Caco-2 (cell line): ENCODE data around the gene DOC2A. TPM values are rescaled to one million over a fixed set of nuclear protein-coding genes. Genes with fewer than 3 reads are reported as not detected.
"Not testable (repeated sequence)": the region's sequence is repeated elsewhere in the genome, so short reads cannot be mapped to it uniquely, and the experiment has no call there.

ENCODE experiments used
- BruUV-seq: library from RNA; stranded (reverse); fragments of 400-500 nt; replicated peaks from 2 replicates; lab custom pipeline; 2021; lab: Mats Ljungman, UMichigan
- CTCF ChIA-PET: fragments of 300-600 bp; sonication (Branson Sonifier 250); formaldehyde crosslinking; loops from one replicate; lab custom pipeline; 2022; ENCODE audit warnings: antibody characterized with exemption; lab: Charles Lee
- POLR2A ChIA-PET: fragments of 300-600 bp; sonication (Branson Sonifier 250); formaldehyde crosslinking; loops from one replicate; lab custom pipeline; 2022; ENCODE audit warnings: antibody characterized with exemption; lab: Charles Lee
- DNase-seq, 2 experiments: peaks; one replicate each; pipeline versions ENCODE4 v3.0.0 to v3.0.0-alpha.2; 2020 to 2022
- H3K27me3 ChIP-seq: replicated peaks from 2 replicates; pipeline ENCODE4 v1.6.0; 2011; ENCODE audit warnings: low read length; ENCODE audit not compliant: control insufficient read depth, insufficient read depth
- H3K36me3 ChIP-seq: 2 replicates; pipeline ENCODE4 v1.5.1; 2011; ENCODE audit warnings: low read length; ENCODE audit not compliant: control insufficient read depth, insufficient read depth
- H3K4me1 ChIP-seq: fragments of 250-450 bp; sonication (Bioruptor Pico); 2 replicates; pipeline ENCODE4 v1.5.1; 2020; ENCODE audit warnings: mild to moderate bottlenecking
- H3K4me3 ChIP-seq: 2 replicates; pipeline ENCODE4 v1.5.1; 2011; ENCODE audit warnings: low read depth, mild to moderate bottlenecking, control low read depth, low read length
- H3K9me3 ChIP-seq: fragments of 250-450 bp; sonication (Bioruptor Pico); 2 replicates; pipeline ENCODE4 v1.5.1; 2020; ENCODE audit warnings: mild to moderate bottlenecking, moderate library complexity
- H3K27ac Mint-ChIP-seq: one replicate; pipeline ENCODE4 v1.8.0; 2022; ENCODE audit warnings: mixed read lengths; ENCODE audit not compliant: unreplicated experiment
- H3K27me3 Mint-ChIP-seq: one replicate; pipeline ENCODE4 v1.8.0; 2022; ENCODE audit warnings: mixed read lengths; ENCODE audit not compliant: insufficient read depth, unreplicated experiment
- H3K36me3 Mint-ChIP-seq: one replicate; pipeline ENCODE4 v1.8.0; 2022; ENCODE audit warnings: mild to moderate bottlenecking, mixed read lengths; ENCODE audit not compliant: insufficient read depth, unreplicated experiment
- H3K4me1 Mint-ChIP-seq: one replicate; pipeline ENCODE4 v1.8.0; 2022; ENCODE audit warnings: low read depth, mixed read lengths; ENCODE audit not compliant: unreplicated experiment
- H3K4me3 Mint-ChIP-seq: one replicate; pipeline ENCODE4 v1.8.0; 2022; ENCODE audit warnings: mild to moderate bottlenecking, moderate library complexity, mixed read lengths; ENCODE audit not compliant: unreplicated experiment
- H3K9me3 Mint-ChIP-seq: one replicate; pipeline ENCODE4 v1.8.0; 2022; ENCODE audit warnings: mixed read lengths; ENCODE audit not compliant: unreplicated experiment
- CTCF ChIP-seq, 2 experiments: fragments of 200-600 bp in 1 of 2; IDR thresholded peaks; 1 replicate in 1 of 2; 2 replicates in 1 of 2; pipeline versions ENCODE4 v1.5.1 to v1.8.0; 2011 to 2022; ENCODE audit warnings: antibody characterized with exemption in 1 of 2, control low read depth in 1 of 2, inconsistent platforms in 1 of 2, low read depth in 1 of 2, low read length in 1 of 2, mild to moderate bottlenecking in 1 of 2, moderate library complexity in 1 of 2; ENCODE audit not compliant: insufficient read depth in 1 of 2, severe bottlenecking in 1 of 2, unreplicated experiment in 1 of 2
- intact Hi-C: fragments of 100-400 bp; cut with micrococcal nuclease; formaldehyde crosslinking; loops from one replicate; pipeline ENCODE4 v1.10.0; 2022; ENCODE audit not compliant: unreplicated experiment
- total RNA-seq: library from RNA; stranded (reverse); gene quantifications from 2 replicates; pipeline ENCODE4 v1.2.3, GENCODE V29; 2022

The DOC2A gene
- total RNA-seq, 1 experiment from 2014 or later, result 3.5 TPM

- Mint-ChIP-seq H3K4me1 (no peaks in the 10 kb centered on the region), H3K36me3 (peaks cover 7% of the 10 kb centered on the region), H3K27ac (no peak overlapping the region), H3K9me3 (no peaks in the 10 kb centered on the region), H3K4me3 (no peak overlapping the region), H3K27me3 (no peaks in the 10 kb centered on the region)
- ChIA-PET CTCF (interaction anchor here (0.6 kb wide), 1 partner anchor 34 kb away, joined by 4 read pairs; no protein-coding TSS in a partner anchor), POLR2A (no interaction called here)
- Histone ChIP-seq H3K9me3 (no peaks in the 10 kb centered on the region), H3K4me1 (no peaks in the 10 kb centered on the region), H3K36me3 (no peaks in the 10 kb centered on the region), H3K27me3 (no peaks in the 10 kb centered on the region), H3K4me3 (no peak overlapping the region)
- TF ChIP-seq CTCF (IDR thresholded peaks at IDR 0.05; ENCODE audit: insufficient read depth in 1 of 2, low read depth in 1 of 2, low read length in 1 of 2, severe bottlenecking in 1 of 2, unreplicated experiment in 1 of 2), result no peak
- intact Hi-C loops, result no loop called here
- BruUV-seq, result no TSS peak
- DNase-seq, result no peak
Measured at GRCh38 chr16:30017277-30017656, 6.4 kb upstream of the DOC2A start.

GRCh38 chr16:30016555-30017276 lies 5.9 kb upstream of the DOC2A start:
- no peaks in the 10 kb centered on the region for H3K36me3 ChIP-seq
- no peaks in the 10 kb centered on the region for H3K27me3 ChIP-seq
- H3K27me3 Mint-ChIP-seq, result no peaks in the 10 kb centered on the region
- ChIA-PET POLR2A (interaction anchor here (0.6 kb wide), 1 partner anchor 610 kb away, joined by 3 read pairs; the partner anchor contains the start of gene NPIPB11), CTCF (no interaction called here)
- H3K4me1 Mint-ChIP-seq, result no peaks in the 10 kb centered on the region
- no peak for TF ChIP-seq CTCF (IDR thresholded peaks at IDR 0.05; ENCODE audit: insufficient read depth in 1 of 2, low read depth in 1 of 2, low read length in 1 of 2, severe bottlenecking in 1 of 2, unreplicated experiment in 1 of 2)
- H3K27ac Mint-ChIP-seq, result no peak overlapping the region
- H3K9me3 Mint-ChIP-seq, result no peaks in the 10 kb centered on the region
- no peak overlapping the region for H3K4me3 ChIP-seq
- peaks cover 7% of the 10 kb centered on the region for H3K36me3 Mint-ChIP-seq
- H3K4me1 ChIP-seq, result no peaks in the 10 kb centered on the region
- no peak for DNase-seq
- H3K9me3 ChIP-seq, result no peaks in the 10 kb centered on the region
- H3K4me3 Mint-ChIP-seq, result no peak overlapping the region
- no TSS peak for BruUV-seq
- intact Hi-C loops, result no loop called here

- H3K27ac Mint-ChIP-seq, H3K36me3 Mint-ChIP-seq, DNase-seq, H3K27me3 Mint-ChIP-seq, H3K36me3 ChIP-seq, CTCF ChIA-PET, H3K9me3 Mint-ChIP-seq, POLR2A ChIA-PET, intact Hi-C loops, H3K4me3 Mint-ChIP-seq, H3K27me3 ChIP-seq, BruUV-seq, H3K4me1 Mint-ChIP-seq, H3K9me3 ChIP-seq, H3K4me3 ChIP-seq, H3K4me1 ChIP-seq: not testable (repeated sequence)
Measured at GRCh38 chr16:30015450-30015849, 4.6 kb upstream of the DOC2A start.

GRCh38 chr16:30012598-30012997 lies 1.8 kb upstream of the DOC2A start:
- H3K9me3 Mint-ChIP-seq, H3K27ac Mint-ChIP-seq, H3K4me1 ChIP-seq, H3K4me3 Mint-ChIP-seq, H3K4me3 ChIP-seq, H3K4me1 Mint-ChIP-seq, DNase-seq, H3K27me3 ChIP-seq, H3K9me3 ChIP-seq, BruUV-seq, intact Hi-C loops, CTCF ChIA-PET, H3K36me3 ChIP-seq, H3K36me3 Mint-ChIP-seq, H3K27me3 Mint-ChIP-seq, POLR2A ChIA-PET: not testable (repeated sequence)
